PC-9 (cell line): ENCODE data around the gene EML5.

ENCODE experiments used
- CTCF ChIP-seq: fragments of 200-600 bp; sonication (generic); conservative IDR thresholded peaks from 2 replicates; pipeline ENCODE4 v1.6.1; 2017; ENCODE audit warnings: mixed run types, antibody characterized with exemption, mild to moderate bottlenecking, moderate library complexity
- EZH2 ChIP-seq: fragments of 200-600 bp; sonication (generic); IDR thresholded peaks from 2 replicates; pipeline ENCODE4 v1.8.0; 2017; ENCODE audit warnings: antibody characterized with exemption, low read depth

GRCh38 chr14:88825503-88825902 is 32.8 kb upstream of the EML5 start:
- TF ChIP-seq CTCF (no peak), EZH2 (no peak)
